Measurements from ENCODE around the gene FAM83D.
"Not testable (repeated sequence)": the region's sequence is repeated elsewhere in the genome, so short reads cannot be mapped to it uniquely, and the experiment has no call there.

Gene FAM83D

DNA sequence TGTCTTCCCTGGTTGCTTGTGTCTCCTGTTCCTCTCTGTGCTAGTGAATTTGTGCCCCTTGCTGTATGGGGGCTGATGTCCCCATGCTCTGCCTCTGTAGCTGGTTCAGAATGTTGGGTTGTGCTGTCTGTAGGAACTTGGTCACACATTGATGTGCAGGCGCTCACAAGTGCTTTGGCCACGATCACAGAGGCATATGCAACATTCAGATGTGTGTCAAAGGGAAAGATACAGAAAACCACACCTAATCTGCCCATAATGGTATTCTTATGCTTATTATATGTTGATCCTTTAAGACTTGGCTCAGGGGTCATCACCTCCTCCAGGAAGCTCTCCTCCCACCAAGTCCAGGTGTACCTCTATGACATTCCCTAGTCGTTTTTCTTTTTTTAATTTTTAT lies 18.8 kb downstream of the FAM83D start:
- no peaks in the 10 kb centered on the region for H3K36me3 ChIP-seq (ENCODE audit: control insufficient read depth, insufficient read depth, low read length)
- no peak overlapping the region for H3K4me3 ChIP-seq (ENCODE audit: low read length)
- no peaks in the 10 kb centered on the region for H3K4me1 ChIP-seq (ENCODE audit: control insufficient read depth, insufficient read depth, low read length)
- H3K27me3 ChIP-seq (ENCODE audit: control insufficient read depth, insufficient read depth, low read length), result no peaks in the 10 kb centered on the region
- H3K27ac ChIP-seq (ENCODE audit: low read depth, low read length), result no peak overlapping the region
- no peak overlapping the region for H3K9ac ChIP-seq (ENCODE audit: low read length)

DNA sequence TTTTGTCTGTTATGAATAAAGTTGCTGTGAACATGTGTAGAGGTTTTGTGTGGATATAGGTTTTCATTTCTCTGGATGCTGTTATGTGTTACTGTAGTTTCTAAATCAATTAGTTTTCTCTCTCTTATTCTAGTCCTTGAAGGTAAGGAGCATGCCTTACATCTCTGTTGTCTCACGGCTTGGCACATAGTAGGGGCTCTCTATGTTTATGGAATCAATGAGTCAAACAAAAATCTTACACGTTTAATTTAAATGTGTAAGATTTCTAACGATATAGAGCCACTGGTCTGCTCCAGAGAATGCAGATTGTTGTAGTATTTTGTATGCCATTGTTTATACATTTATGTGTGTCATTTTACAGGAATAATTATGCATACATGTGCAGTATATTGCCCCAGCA lies 20.6 kb downstream of the FAM83D start:
- Histone ChIP-seq H3K36me3 (ENCODE audit: control insufficient read depth, insufficient read depth, low read length) (no peaks in the 10 kb centered on the region), H3K4me1 (ENCODE audit: control insufficient read depth, insufficient read depth, low read length) (no peaks in the 10 kb centered on the region), H3K27ac (ENCODE audit: low read depth, low read length) (no peak overlapping the region), H3K4me3 (ENCODE audit: low read length) (no peak overlapping the region), H3K9ac (ENCODE audit: low read length) (no peak overlapping the region), H3K27me3 (ENCODE audit: control insufficient read depth, insufficient read depth, low read length) (no peaks in the 10 kb centered on the region)

DNA sequence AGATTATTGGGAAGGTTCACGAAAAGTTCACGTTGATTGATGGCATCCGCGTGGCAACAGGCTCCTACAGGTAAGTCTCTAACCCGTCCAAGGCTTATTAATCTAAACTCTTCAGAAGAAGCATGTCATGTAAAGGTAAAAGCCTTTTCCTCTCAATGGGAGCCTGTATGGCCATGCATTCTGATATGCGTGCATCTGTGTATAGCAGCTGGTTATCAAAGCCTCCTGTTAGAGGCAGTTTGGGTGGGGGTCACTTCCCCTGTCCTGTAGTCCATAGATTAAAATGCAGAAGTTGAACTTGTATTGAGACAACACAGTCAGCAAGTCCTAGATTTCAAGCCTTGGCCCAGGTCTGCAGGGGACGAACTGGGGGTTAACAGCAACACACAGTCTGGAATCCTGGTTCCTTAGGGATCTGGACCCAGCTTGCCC lies 21.7 kb downstream of the FAM83D start:
- H3K9ac ChIP-seq (ENCODE audit: low read length), result no peak overlapping the region
- H3K4me3 ChIP-seq (ENCODE audit: low read length), result no peak overlapping the region
- no peaks in the 10 kb centered on the region for H3K27me3 ChIP-seq (ENCODE audit: control insufficient read depth, insufficient read depth, low read length)
- H3K27ac ChIP-seq (ENCODE audit: low read depth, low read length), result no peak overlapping the region
- H3K4me1 ChIP-seq (ENCODE audit: control insufficient read depth, insufficient read depth, low read length), result no peaks in the 10 kb centered on the region
- no peaks in the 10 kb centered on the region for H3K36me3 ChIP-seq (ENCODE audit: control insufficient read depth, insufficient read depth, low read length)

DNA sequence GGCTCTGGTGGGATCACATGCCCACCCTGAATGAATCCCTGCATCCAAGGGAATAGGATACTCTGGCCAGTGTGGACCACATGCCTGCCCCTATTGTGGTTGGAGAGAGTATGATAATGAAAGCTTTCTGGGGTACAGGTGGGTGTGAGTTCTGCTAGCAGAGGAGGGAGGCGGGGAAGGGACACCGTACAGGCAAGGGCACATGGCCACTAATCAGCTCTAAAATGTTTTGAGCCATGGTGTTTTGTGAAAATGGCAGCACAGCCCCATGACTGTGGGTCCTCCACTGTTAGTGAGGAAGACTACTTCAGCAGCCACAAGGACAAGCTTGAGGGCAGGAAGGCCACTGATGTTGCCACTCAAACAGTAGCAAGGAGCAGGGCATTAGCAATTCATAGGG lies 24.0 kb downstream of the FAM83D start:
- no peaks in the 10 kb centered on the region for H3K27me3 ChIP-seq (ENCODE audit: control insufficient read depth, insufficient read depth, low read length)
- H3K4me3 ChIP-seq (ENCODE audit: low read length), result no peak overlapping the region
- no peak overlapping the region for H3K27ac ChIP-seq (ENCODE audit: low read depth, low read length)
- H3K4me1 ChIP-seq (ENCODE audit: control insufficient read depth, insufficient read depth, low read length), result no peaks in the 10 kb centered on the region
- no peak overlapping the region for H3K9ac ChIP-seq (ENCODE audit: low read length)
- no peaks in the 10 kb centered on the region for H3K36me3 ChIP-seq (ENCODE audit: control insufficient read depth, insufficient read depth, low read length)

DNA sequence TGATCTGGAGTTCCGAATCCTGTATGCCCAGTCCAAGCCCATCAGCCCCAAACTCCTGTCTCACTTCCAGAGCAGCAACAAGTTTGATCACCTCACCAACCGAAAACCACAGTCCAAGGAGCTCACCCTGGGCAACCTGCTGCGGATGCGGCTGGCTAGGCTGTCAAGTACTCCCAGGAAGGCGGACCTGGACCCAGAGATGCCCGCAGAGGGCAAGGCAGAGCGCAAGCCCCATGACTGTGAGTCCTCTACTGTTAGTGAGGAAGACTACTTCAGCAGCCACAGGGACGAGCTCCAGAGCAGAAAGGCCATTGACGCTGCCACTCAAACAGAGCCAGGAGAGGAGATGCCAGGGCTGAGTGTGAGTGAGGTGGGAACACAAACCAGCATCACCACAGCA lies 25.4 kb downstream of the FAM83D start:
- no peaks in the 10 kb centered on the region for H3K36me3 ChIP-seq (ENCODE audit: control insufficient read depth, insufficient read depth, low read length)
- H3K4me3 ChIP-seq (ENCODE audit: low read length), result no peak overlapping the region

DNA sequence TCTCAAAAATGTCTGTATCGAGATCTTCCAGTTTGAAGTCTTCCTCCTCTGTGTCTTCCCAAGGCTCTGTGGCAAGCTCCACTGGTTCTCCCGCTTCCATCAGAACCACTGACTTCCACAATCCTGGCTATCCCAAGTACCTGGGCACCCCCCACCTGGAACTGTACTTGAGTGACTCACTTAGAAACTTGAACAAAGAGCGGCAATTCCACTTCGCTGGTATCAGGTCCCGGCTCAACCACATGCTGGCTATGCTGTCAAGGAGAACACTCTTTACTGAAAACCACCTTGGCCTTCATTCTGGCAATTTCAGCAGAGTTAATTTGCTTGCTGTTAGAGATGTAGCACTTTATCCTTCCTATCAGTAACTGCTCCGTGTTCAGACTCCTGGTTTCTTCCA lies 25.9 kb downstream of the FAM83D start:
- H3K27me3 ChIP-seq (ENCODE audit: control insufficient read depth, insufficient read depth, low read length), result no peaks in the 10 kb centered on the region
- H3K36me3 ChIP-seq (ENCODE audit: control insufficient read depth, insufficient read depth, low read length), result no peaks in the 10 kb centered on the region
- no peak overlapping the region for H3K27ac ChIP-seq (ENCODE audit: low read depth, low read length)
- no peak overlapping the region for H3K4me3 ChIP-seq (ENCODE audit: low read length)
- H3K4me1 ChIP-seq (ENCODE audit: control insufficient read depth, insufficient read depth, low read length), result no peaks in the 10 kb centered on the region
- no peak overlapping the region for H3K9ac ChIP-seq (ENCODE audit: low read length)

More for the DNA sequence above, 25.4 kb downstream of the FAM83D start:
- Histone ChIP-seq H3K27ac (ENCODE audit: low read depth, low read length) (no peak overlapping the region), H3K4me1 (ENCODE audit: control insufficient read depth, insufficient read depth, low read length) (no peaks in the 10 kb centered on the region), H3K27me3 (ENCODE audit: control insufficient read depth, insufficient read depth, low read length) (no peaks in the 10 kb centered on the region), H3K9ac (ENCODE audit: low read length) (no peak overlapping the region)

DNA sequence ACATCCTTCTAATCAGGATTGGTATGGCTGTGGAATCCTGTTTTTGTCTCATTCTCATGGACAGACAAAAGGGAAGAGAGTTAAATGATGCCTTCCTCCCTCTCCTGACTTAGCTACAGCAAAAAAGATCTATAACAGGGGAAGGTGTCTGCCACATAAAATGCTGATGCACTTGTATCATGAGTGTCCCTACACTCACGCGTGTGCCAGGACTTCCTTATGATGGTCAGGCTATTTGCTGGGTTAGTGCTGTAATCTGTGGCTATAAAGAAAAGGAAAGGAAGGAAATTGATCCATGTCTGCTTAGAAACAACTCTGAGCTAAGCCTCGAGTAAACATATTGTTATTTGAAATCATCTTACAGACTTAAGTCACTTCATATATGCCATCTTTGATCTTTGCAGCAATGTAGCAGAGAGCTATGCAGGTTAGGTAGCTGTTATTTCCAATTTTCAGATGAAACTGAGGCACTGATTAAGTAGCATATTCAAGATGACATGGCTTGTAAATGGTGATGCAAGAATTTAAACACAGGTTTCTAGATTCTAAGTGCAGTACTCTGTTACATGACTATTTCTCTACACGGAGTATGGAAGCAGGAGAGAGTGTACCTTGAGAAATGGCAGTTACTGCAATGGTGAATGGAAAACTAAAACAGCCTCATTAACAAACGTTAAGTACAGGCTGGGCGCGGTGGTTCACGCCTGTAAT lies 27.6 kb downstream of the FAM83D start:
- no peaks in the 10 kb centered on the region for H3K4me1 ChIP-seq (ENCODE audit: control insufficient read depth, insufficient read depth, low read length)

DNA sequence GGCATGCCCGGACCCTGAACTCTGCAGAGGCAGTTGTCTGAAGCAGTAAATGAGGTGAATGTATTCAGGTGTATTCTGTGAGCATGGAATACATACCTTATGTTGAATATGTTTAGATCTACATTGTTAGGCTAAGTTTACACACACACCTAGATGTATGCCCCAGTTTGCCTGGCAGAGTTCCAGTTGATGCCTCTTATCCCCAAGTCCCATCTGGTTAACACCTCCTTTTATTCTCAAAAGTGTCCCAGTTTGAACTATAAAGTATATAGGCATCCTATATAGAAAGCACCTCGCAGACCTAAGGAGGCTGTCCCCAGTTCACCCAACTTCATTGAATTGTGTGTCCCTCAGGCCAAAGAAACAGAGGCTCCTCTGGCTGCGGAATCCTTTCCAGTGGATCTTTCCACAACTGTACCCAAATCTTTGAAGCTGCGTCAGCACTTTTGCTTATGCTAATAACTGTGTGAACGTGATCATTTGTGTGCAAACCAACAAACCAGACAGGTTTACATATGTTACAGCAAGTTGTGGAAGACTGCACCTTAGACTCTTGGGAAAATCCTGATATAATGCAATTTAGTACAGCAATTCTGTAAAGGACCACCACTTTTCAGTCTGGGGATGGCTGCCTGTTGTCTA lies 31.1 kb downstream of the FAM83D start:
- Histone ChIP-seq H3K4me3 (ENCODE audit: low read length) (no peak overlapping the region), H3K27ac (ENCODE audit: low read depth, low read length) (no peak overlapping the region), H3K36me3 (ENCODE audit: control insufficient read depth, insufficient read depth, low read length) (no peaks in the 10 kb centered on the region), H3K9ac (ENCODE audit: low read length) (no peak overlapping the region), H3K27me3 (ENCODE audit: control insufficient read depth, insufficient read depth, low read length) (no peaks in the 10 kb centered on the region), H3K4me1 (ENCODE audit: control insufficient read depth, insufficient read depth, low read length) (no peaks in the 10 kb centered on the region)

More for the DNA sequence above, 27.6 kb downstream of the FAM83D start:
- H3K9ac ChIP-seq (ENCODE audit: low read length), result no peak overlapping the region
- H3K36me3 ChIP-seq (ENCODE audit: control insufficient read depth, insufficient read depth, low read length), result no peaks in the 10 kb centered on the region
- H3K4me3 ChIP-seq (ENCODE audit: low read length), result no peak overlapping the region
- H3K27me3 ChIP-seq (ENCODE audit: control insufficient read depth, insufficient read depth, low read length), result no peaks in the 10 kb centered on the region
- H3K27ac ChIP-seq (ENCODE audit: low read depth, low read length), result no peak overlapping the region

DNA sequence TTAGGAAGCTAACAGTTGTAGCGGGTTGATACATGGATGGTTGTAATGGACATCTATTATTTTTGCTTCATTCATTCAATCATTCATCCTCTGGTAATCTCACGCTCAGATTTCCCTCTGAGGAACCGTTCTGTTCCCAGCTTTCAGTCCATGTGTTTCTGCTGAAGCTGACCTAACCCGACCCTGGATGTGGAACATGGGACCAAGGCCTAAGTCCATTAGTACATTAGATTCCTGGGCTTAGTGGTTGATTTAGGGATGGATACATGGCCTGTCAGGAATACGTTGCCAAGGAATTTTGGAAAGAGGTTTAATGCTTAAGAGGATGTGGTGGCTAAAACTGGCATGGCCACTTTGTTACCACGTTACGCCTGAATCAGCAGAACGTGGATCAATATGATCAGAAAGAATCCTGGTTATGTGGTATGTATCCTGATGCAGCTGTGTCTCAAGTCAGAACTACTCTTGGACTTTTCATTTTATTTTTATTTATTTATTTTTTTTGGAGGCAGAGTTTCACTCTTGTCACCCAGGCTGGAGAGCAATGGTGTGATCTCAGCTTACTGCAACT lies 31.8 kb downstream of the FAM83D start:
- Histone ChIP-seq H3K4me3 (ENCODE audit: low read length) (no peak overlapping the region), H3K27ac (ENCODE audit: low read depth, low read length) (no peak overlapping the region), H3K36me3 (ENCODE audit: control insufficient read depth, insufficient read depth, low read length) (no peaks in the 10 kb centered on the region), H3K4me1 (ENCODE audit: control insufficient read depth, insufficient read depth, low read length) (peaks cover 3% of the 10 kb centered on the region), H3K27me3 (ENCODE audit: control insufficient read depth, insufficient read depth, low read length) (no peaks in the 10 kb centered on the region), H3K9ac (ENCODE audit: low read length) (no peak overlapping the region)

DNA sequence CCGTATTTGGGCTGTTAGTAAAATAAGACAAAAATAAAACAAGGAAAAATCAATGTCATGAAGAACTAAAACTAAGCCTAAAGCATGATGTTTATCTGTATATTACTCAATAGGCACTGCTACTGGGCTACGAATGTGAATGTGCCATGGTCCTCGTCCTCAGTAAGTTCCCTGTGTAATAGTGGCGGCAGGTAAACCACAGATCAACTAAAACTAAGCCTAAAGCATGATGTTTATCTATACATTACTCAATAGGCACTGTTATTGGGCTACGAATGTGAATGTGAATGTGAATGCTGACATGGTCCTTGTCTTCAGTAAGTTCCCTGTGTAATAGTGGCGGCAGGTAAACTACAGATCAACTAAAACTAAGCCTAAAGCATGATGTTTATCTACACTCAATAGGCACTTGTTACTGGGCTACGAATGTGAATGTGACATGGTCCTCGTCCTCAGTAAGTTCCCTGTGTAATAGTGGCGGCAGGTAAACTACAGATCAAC lies 34.0 kb downstream of the FAM83D start:
- not testable (repeated sequence) for H3K9ac ChIP-seq (ENCODE audit: low read length); H3K27ac ChIP-seq (ENCODE audit: low read depth, low read length); H3K36me3 ChIP-seq (ENCODE audit: control insufficient read depth, insufficient read depth, low read length); H3K27me3 ChIP-seq (ENCODE audit: control insufficient read depth, insufficient read depth, low read length); H3K4me3 ChIP-seq (ENCODE audit: low read length); H3K4me1 ChIP-seq (ENCODE audit: control insufficient read depth, insufficient read depth, low read length)

DNA sequence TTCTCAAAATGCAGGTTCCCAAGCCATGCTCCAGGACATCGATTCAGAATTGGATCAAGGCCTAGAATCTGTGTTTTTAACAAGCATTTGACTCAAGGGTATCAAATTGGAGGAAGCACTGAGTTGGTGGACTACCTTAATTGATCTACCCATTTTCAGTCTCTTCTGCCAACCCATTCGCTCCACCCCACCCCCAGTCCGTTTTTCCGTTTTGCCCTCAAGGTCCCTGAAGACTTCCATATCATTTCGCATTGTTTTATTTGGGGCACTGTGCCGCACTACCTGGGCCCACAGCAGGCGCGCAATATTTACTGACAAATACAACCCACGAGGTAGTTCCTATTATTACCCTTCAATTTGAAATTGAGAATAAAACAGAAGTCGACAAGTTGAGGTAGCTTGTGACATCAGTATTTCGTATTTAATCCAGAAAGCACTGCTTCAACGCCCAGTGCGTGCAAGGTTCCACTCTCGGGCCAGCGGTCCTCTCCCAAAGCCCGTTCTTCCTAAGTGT lies 35.4 kb downstream of the FAM83D start:
- Histone ChIP-seq H3K27me3 (ENCODE audit: control insufficient read depth, insufficient read depth, low read length) (no peaks in the 10 kb centered on the region), H3K9ac (ENCODE audit: low read length) (no peak overlapping the region), H3K36me3 (ENCODE audit: control insufficient read depth, insufficient read depth, low read length) (no peaks in the 10 kb centered on the region), H3K27ac (ENCODE audit: low read depth, low read length) (peak overlapping the region; percentile 89), H3K4me3 (ENCODE audit: low read length) (peak overlapping the region; percentile 85), H3K4me1 (ENCODE audit: control insufficient read depth, insufficient read depth, low read length) (peaks cover 6% of the 10 kb centered on the region)

DNA sequence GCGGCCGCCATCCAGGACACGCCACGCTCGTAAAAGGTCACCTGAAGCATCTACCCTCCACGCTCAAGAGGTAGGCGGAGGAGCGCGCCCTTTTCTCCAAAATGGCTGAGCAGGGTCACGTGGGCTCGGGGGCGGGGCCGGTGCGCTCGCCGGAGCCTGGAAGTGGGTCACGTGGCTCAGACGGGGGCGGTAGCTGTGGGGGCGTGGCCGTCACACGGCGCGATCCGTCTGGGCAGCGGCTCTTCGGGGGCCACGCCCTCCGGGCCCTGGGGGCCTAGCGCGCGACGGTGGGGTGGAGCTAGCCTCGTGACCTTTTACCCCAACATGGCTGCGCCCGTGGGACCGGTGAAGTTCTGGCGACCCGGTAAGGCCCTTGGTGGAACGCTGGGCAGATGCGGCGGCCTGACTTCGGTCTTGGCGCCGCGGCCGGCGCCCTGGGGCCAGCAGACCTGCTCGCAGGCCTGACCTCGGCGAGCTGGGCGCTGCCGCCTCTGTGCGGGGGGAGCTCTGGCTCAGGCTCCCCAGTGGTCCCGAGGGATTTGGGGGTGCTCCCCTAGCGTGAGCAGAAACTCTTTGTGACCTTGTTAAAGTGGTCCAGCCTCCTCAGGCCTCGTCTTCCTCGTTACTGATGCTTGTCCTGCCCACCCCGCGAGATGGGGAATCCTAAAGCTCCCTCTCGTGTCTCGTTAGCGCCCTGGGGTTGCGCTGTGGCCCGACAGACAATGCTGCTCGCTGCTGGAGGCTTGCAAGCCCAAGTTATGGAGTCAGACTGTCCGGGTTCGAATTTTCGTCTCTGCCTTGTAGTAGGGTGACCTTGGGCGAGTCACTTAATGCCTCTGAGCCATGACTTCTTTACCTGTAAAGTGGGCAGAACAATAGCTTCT lies 36.1 kb downstream of the FAM83D start, which contains the start of gene DHX35:
TSS of gene DHX35 (plus strand) at position 301 of the 884 bp plus-strand sequence. CDS start at position 325, 24 bp downstream.
- H3K4me3 ChIP-seq (ENCODE audit: low read length), result peak within 1 kb of the TSS; percentile 85
- peaks cover 6% of the 10 kb centered on the region for H3K4me1 ChIP-seq (ENCODE audit: control insufficient read depth, insufficient read depth, low read length)
- H3K9ac ChIP-seq (ENCODE audit: low read length), result peak within 1 kb of the TSS; percentile 43
- no peaks in the 10 kb centered on the region for H3K27me3 ChIP-seq (ENCODE audit: control insufficient read depth, insufficient read depth, low read length)
- H3K27ac ChIP-seq (ENCODE audit: low read depth, low read length), result peak within 1 kb of the TSS; percentile 89
- H3K36me3 ChIP-seq (ENCODE audit: control insufficient read depth, insufficient read depth, low read length), result no peaks in the 10 kb centered on the region

Measured in rectal smooth muscle tissue (tissue), 1 donor.